ENCODE results near the gene MFSD1.

The MFSD1 gene

GRCh38 chr3:158863247-158863646 lies 61.4 kb downstream of the MFSD1 start:
- in situ Hi-C loops (cut with MboI; ENCODE audit: low sequenced_read_pairs), result no loop called here

GRCh38 chr3:158864492-158864891 lies 62.6 kb downstream of the MFSD1 start:
- in situ Hi-C loops (cut with MboI; ENCODE audit: low sequenced_read_pairs), result no loop called here

- in situ Hi-C loops (cut with MboI; ENCODE audit: low sequenced_read_pairs), result no loop called here
Observed at GRCh38 chr3:158875700-158876099, 73.8 kb downstream of the MFSD1 start.
